GM21526 (cell line): ENCODE data around the gene PNMA6A.
A peak's percentile ranks its signal among the peaks of the same experiment; 100 is the strongest.
"Not testable (repeated sequence)": the region's sequence is repeated elsewhere in the genome, so short reads cannot be mapped to it uniquely, and the experiment has no call there.

ENCODE experiments used
- ATAC-seq: cut with Tn5 transposase; IDR thresholded peaks from one replicate; pipeline ENCODE4 v1.9.1; 2021; ENCODE audit warnings: moderate library complexity; ENCODE audit not compliant: unreplicated experiment, low FRiP score

PNMA6A gene

GRCh38 chrX:153071909-153072583 lies at the start of gene PNMA6A:
Gene PNMA6A (plus strand): TSS chrX:153072454. CDS start chrX:153073063, 609 bp downstream.
- not testable (repeated sequence) for ATAC-seq

GRCh38 chrX:153026501-153026900 lies 45.8 kb upstream of the PNMA6A start:
- not testable (repeated sequence) for ATAC-seq

GRCh38 chrX:153028487-153028886 lies 43.8 kb upstream of the PNMA6A start:
- ATAC-seq: not testable (repeated sequence)

GRCh38 chrX:153029162-153029561 lies 43.1 kb upstream of the PNMA6A start:
- ATAC-seq: no peak

GRCh38 chrX:153029875-153030274 lies 42.4 kb upstream of the PNMA6A start:
- ATAC-seq: no peak

- ATAC-seq: no peak
Observed at GRCh38 chrX:153030801-153031200, 41.5 kb upstream of the PNMA6A start.

- ATAC-seq: peak; percentile 69
Observed at GRCh38 chrX:153032397-153033118, 39.7 kb upstream of the PNMA6A start.

GRCh38 chrX:153049093-153049492 lies 23.2 kb upstream of the PNMA6A start:
- ATAC-seq: no peak

- no peak for ATAC-seq
Observed at GRCh38 chrX:153052534-153052933, 19.7 kb upstream of the PNMA6A start.

GRCh38 chrX:153055871-153056749 lies 16.1 kb upstream of the PNMA6A start, which contains the start of gene PNMA3:
Gene PNMA3 (plus strand): TSS chrX:153056470. CDS start chrX:153057056, 586 bp downstream.
- ATAC-seq: no peak

GRCh38 chrX:153057281-153057680 lies 15.0 kb upstream of the PNMA6A start:
- ATAC-seq: no peak

GRCh38 chrX:153059191-153060094 lies 12.8 kb upstream of the PNMA6A start:
- no peak for ATAC-seq

GRCh38 chrX:153060095-153060445 lies 12.2 kb upstream of the PNMA6A start:
- no peak for ATAC-seq

- no peak for ATAC-seq
Observed at GRCh38 chrX:153061732-153062131, 10.5 kb upstream of the PNMA6A start.

GRCh38 chrX:153063315-153063714 lies 8.9 kb upstream of the PNMA6A start:
- ATAC-seq: no peak

GRCh38 chrX:153064061-153064460 lies 8.2 kb upstream of the PNMA6A start:
- no peak for ATAC-seq

- no peak for ATAC-seq
Observed at GRCh38 chrX:153065389-153065788, 6.9 kb upstream of the PNMA6A start.

GRCh38 chrX:153066402-153066801 lies 5.9 kb upstream of the PNMA6A start:
- not testable (repeated sequence) for ATAC-seq

- not testable (repeated sequence) for ATAC-seq
Observed at GRCh38 chrX:153073331-153073730, 1.1 kb downstream of the PNMA6A start.
